ENCODE data around the gene CENPQ.

CENPQ gene

GRCh38 chr6:49514571-49515484 is 51.7 kb downstream of the CENPQ start:
- no peak overlapping the region for H3K4me3 ChIP-seq (ENCODE audit: low read depth, low read length)
- in situ Hi-C loops (cut with HindIII; ENCODE audit: low sequenced_read_pairs) = no loop called here
- DNase-seq (ENCODE audit: low read depth, low spot score) = no peak
- no peak for TF ChIP-seq CTCF (IDR thresholded peaks at IDR 0.05; ENCODE audit: low read depth, low read length)

GRCh38 chr6:49515485-49516146 is 52.4 kb downstream of the CENPQ start:
- H3K4me3 ChIP-seq (ENCODE audit: low read depth, low read length) = no peak overlapping the region
- no peak for TF ChIP-seq CTCF (IDR thresholded peaks at IDR 0.05; ENCODE audit: low read depth, low read length)
- in situ Hi-C loops (cut with HindIII; ENCODE audit: low sequenced_read_pairs) = no loop called here
- DNase-seq (ENCODE audit: low read depth, low spot score) = no peak

- H3K4me3 ChIP-seq (ENCODE audit: low read depth, low read length) = no peak overlapping the region
- TF ChIP-seq CTCF (IDR thresholded peaks at IDR 0.05; ENCODE audit: low read depth, low read length) = no peak
- in situ Hi-C loops (cut with HindIII; ENCODE audit: low sequenced_read_pairs) = no loop called here
- no peak for DNase-seq (ENCODE audit: low read depth, low spot score)
Observed at GRCh38 chr6:49516147-49516505, 53.0 kb downstream of the CENPQ start.

GRCh38 chr6:49517919-49518318 is 54.7 kb downstream of the CENPQ start:
- in situ Hi-C loops (cut with HindIII; ENCODE audit: low sequenced_read_pairs) = no loop called here
- TF ChIP-seq CTCF (IDR thresholded peaks at IDR 0.05; ENCODE audit: low read depth, low read length) = no peak
- DNase-seq (ENCODE audit: low read depth, low spot score) = no peak
- no peak overlapping the region for H3K4me3 ChIP-seq (ENCODE audit: low read depth, low read length)

- in situ Hi-C loops (cut with HindIII; ENCODE audit: low sequenced_read_pairs) = no loop called here
- H3K4me3 ChIP-seq (ENCODE audit: low read depth, low read length) = no peak overlapping the region
- no peak for TF ChIP-seq CTCF (IDR thresholded peaks at IDR 0.05; ENCODE audit: low read depth, low read length)
- no peak for DNase-seq (ENCODE audit: low read depth, low spot score)
Observed at GRCh38 chr6:49519660-49520059, 56.5 kb downstream of the CENPQ start.

- H3K4me3 ChIP-seq (ENCODE audit: low read depth, low read length) = no peak overlapping the region
- no peak for DNase-seq (ENCODE audit: low read depth, low spot score)
- TF ChIP-seq CTCF (IDR thresholded peaks at IDR 0.05; ENCODE audit: low read depth, low read length) = no peak
- in situ Hi-C loops (cut with HindIII; ENCODE audit: low sequenced_read_pairs) = no loop called here
Observed at GRCh38 chr6:49522710-49523593, 59.8 kb downstream of the CENPQ start.
